DMS153 (cell line): ENCODE data around the gene RHOJ.
"Not testable (repeated sequence)": the region's sequence is repeated elsewhere in the genome, so short reads cannot be mapped to it uniquely, and the experiment has no call there.

Experiments
- DNase-seq: peaks from one replicate; lab custom pipeline; 2025; lab: John Stamatoyannopoulos, UW

Gene RHOJ

DNA sequence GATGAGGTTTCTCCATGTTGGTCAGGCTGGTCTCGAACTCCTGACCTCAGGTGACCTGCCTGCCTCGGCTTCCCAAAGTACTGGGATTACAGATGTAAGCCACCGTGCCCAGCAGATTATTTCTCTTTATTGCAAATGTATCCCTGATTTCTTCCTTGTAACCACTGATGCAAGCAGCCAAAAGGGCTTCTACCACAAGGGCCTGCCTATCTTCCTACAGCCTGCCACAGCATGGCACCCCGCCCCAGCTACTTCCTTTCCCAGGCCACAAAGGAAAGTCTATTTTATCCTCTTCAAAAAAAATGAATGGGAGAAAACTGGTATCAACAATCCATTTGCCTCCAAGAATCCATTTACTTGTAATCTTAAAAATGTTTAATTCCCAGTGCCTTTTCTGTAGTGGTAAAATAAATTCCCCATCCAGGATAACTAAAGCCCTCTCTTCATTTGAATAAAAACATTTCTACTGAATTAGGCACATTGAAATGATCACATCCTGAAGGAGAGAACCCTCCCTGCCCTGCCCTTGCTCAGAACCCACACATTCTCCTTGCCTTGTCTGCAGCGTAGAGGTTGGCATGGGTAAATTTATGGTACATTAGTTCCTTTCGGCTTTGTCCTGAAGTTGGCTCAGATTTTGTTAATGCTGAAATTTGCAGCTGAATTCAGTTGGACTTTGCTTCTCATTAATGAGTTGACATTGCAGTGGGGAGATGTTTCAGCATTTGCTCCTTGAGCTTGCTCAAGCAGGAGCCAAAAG lies 95.3 kb downstream of the RHOJ start:
- DNase-seq: no peak

DNA sequence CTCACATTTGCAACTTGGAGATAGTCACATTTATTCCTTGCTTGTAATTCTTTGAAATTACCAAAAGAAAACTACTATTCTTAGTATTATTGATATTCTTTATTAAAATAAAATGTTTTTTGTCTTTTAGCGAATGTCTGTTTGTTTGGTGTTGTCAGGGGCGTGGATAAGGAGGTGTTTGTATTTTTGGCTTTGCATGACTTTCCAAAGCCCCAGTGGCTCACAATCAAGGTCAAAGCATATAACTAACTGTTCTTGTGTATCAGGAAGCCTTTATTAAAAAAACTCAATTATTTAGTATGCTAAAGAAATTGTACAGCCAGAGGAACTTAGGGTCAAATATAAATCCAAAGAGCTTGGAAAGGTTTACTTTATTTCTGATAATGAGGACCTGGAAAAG lies 96.6 kb downstream of the RHOJ start:
- no peak for DNase-seq

DNA sequence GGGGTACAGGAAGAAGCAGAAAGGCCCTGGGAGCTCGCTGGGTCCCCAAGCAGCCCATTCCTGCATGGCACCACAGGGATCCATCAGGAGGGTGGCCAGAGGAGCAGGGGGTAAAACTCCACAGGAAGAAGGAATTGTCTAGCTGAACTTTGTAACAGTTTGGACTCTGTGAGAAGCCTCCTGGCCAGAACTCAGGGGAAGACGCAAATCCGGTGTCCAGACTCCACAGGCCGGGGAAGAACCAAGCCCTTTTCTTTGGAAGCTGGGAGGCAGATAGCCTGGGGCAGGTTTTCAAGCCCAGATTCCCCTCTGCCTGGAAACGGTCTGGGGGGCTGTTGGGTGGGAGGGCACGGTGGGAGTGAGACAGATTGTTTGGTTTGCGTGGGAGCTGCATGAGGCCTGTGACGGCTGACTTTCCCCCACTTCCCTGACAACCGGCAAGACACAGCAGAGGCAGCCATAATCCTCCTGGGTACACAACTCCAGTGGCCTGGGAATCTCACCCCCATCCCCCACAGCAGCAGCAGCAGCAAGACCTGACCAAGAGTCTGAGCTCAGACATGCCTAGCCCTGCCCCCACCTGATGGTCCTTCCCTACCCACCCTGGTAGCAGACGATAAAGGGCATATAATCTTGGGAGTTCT lies 97.8 kb downstream of the RHOJ start:
- no peak for DNase-seq

DNA sequence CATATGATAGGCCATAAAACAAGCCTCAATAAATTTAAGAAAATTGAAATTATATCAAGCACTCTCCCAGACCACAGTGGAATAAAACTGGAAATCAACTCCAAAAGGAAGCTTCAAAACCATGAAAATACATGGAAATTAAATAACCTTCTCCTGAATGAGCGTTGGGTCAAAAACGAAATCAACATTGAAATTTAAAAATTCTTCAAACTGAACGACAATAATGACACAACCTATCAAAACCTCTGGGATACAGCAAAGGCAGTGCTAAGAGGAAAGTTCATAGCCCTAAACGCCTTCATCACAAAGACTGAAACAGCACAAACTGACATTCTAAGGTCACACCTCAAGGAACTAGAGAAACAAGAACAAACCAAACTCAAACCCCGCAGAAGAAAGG lies 100.2 kb downstream of the RHOJ start:
- DNase-seq: not testable (repeated sequence)

DNA sequence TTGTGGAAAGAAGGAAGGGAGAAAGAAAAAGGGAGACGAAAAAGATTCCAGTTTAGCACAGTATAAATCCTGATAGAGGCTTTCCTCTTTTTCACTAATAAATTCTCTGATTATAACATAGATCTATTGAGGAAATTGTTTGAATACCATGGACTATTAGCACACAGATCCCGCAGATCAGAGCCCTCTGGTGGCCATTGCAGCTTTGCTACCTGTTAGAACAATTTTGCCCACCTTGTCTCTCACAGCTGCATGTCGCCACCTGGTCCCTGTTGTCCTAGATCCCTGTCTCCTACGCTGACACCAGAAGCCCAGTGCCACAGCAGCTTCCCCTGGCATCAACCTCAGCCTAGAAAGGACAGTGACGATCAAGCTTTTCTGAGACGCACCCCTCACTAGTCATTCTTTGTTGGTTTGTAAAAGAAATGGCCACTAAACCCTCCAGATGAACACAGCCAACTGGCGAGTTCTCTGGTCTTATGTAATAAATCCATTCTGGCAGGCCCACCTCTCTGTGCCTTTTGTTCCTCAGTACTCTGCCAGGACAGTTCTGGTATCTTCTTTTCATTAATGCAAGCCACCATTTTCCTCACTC lies 104.6 kb downstream of the RHOJ start:
- peak; percentile 9 for DNase-seq

DNA sequence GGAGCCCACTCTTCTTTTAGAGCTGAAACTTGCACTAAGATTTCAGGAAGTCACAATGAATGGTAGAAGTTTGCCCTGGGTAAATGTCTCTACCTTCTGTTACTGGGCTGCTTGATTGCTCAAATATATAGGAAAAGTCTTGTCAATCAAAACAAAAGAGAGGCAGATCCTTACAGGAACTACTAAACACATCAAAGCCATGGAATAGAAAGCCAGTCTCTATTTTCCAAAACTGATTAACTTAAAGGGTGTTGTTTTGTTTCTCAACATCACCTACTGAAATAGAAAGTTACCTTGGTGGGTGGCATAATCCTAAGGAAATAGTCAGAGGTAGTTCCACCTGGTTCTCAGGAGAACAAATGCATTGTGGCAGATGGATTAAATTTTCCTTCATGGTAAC lies 114.6 kb downstream of the RHOJ start, which contains the start of gene GPHB5:
GPHB5 (minus strand) TSS at position 101 of the 400 bp plus-strand sequence. CDS start 1,086 bp downstream, outside the sequence.
- no peak for DNase-seq

DNA sequence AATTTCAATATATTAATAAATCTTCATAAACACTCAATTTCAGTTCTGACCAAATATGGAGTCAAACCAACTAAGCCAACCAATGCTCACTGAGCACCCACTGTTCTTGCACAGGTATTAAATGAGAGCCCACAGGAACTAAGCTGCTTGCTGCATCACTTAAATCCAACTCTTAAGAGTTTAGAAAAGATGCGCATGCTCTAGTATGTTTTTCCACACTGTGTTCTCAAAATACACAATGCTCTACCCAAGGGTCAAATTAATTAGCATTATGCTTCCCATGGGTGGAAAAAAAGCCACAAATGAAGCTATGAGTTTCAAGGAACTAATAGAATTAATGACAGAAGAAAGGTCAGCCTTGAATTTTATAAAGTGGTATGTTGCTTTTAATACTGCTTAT lies 118.2 kb downstream of the RHOJ start:
- DNase-seq: no peak

DNA sequence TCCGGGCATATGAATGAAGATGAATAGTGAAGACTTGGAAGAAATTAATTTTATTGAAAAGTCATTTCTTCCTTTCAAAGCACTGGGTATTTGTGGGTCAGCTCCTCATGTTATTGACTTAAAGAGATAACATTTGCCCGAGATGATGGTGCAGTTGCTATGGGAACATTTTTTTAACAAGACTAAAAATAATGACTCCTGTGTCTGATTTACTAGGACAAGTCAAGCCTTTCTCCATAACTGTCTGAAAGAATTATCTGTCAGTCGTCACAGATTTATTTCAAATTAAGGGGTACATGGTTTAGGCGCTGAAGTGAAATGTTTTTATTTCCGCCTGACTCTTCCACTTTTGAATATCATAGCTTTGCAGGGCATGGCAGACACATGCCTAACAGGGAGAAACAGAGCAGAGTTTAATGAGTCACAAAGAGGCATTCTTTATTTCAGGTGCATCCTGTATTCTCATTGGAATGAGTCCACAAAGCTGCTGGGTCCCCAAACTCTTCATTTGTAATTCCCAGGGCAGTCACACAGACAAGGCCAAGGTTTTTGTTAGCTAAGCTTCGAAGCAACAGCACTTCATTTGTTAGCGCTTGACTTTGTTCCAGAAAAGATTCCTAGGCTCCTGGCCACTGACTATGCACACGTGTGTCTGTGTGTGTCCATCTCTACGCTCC lies 118.8 kb downstream of the RHOJ start:
- no peak for DNase-seq

DNA sequence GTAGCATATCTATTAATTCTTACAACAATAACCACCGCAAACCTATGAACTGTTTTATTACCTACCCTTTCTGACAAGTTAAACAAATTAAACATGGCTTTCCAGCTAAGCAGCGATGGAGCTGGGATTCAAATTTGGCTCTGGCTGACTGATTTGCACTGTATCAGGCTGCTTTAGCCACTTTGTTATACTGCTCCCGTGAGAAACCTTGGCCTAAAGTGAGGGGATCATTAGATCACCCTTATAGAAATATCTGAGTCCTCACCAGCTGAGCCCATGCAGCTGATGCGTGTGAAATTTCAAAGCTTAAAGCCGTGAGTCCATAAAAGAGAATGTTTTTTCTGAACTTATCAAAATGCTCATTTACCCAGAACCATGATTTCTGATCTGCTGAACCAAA lies 122.6 kb downstream of the RHOJ start:
- no peak for DNase-seq

DNA sequence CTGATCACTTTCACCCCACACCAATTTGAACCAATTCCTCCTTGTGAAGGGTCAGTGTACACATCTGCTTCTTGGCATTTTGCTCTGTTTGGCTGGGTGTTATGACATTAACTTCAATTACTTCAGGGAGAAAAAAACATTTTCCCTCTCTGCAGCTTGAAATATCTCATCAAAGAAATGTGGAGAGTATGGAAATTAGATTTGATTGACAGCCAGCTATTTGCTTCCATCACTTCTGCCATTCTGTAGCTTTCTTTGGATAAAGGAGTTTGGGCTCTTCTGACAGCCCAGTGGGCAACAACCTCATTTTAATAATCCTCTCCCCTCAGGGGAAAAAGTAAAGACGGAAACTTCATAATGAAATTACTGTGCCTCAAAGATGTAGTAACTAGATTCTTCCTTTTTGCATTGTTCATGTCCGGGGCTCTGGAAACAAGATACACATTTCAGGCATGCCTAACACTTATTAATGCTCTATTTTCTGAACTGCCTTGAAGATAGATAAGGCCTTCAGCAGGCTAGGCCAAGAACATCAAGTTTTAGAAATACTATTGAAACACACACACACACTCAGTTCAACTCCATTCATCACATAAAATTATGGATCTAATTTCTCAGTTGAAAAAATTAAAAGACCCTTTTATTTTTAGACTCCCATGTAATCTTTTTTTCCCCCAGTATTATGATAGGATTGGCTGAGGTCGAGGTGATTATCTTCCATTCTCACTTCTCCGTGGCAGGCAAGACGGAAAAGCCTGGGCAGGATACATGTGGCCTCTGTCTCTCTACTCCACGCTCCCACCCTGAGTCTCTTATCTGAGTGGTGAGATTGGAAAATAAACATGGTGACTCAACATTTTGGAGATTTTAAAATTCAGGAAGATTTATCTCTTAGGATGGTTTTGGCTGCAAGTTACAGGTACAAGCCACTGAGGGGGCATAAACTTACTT lies 124.8 kb downstream of the RHOJ start:
- no peak for DNase-seq

DNA sequence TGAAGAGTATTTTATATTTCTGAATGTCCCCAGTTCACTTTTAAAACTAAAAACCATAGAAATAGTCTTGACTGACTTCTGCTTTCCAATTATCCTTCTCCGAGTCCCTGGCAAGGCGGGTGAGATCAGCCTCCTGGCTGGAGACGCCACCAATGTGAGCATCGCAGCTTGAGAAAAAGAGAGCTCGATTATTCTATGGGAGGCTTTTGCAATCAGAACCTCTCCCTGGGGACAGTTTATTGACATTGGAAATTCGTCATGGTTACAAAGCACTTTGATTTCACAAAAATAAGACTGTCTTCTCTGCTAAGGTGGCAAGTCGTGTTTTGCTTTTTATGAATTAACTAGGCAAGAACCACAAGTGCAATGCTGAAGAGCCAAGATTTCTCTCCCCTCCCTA lies 138.1 kb downstream of the RHOJ start:
- peak; percentile 41 for DNase-seq
